OCI-LY7 (cell line): ENCODE results near the gene CELF2.

Source experiments
- CTCF ChIP-seq: fragments of 200-600 bp; sonication (generic); conservative IDR thresholded peaks from 2 replicates; pipeline ENCODE4 v1.5.1; 2014; ENCODE audit warnings: mild to moderate bottlenecking, antibody characterized with exemption, low read length, moderate library complexity, mixed read lengths
- EZH2phosphoT487 ChIP-seq: fragments of 200-600 bp; sonication (generic); IDR thresholded peaks from 2 replicates; pipeline ENCODE4 v1.6.1; 2018; ENCODE audit warnings: low read depth, borderline replicate concordance, mild to moderate bottlenecking, mixed run types, antibody characterized with exemption, low read length, moderate library complexity, mixed read lengths

GRCh38 chr10:11063856-11064255, 46.2 kb downstream of the CELF2 start:
- no peak for TF ChIP-seq CTCF
- no peak for TF ChIP-seq EZH2phosphoT487
